Measurements from ENCODE around the gene STX18.
"Not testable (repeated sequence)": the region's sequence is repeated elsewhere in the genome, so short reads cannot be mapped to it uniquely, and the experiment has no call there.

STX18 gene

GRCh38 chr4:4433941-4434340 lies 107.9 kb downstream of the STX18 start:
- DNase-seq = no peak

GRCh38 chr4:4432341-4433125 lies 109.3 kb downstream of the STX18 start:
- DNase-seq = no peak

GRCh38 chr4:4430492-4431195 lies 111.2 kb downstream of the STX18 start:
- DNase-seq = peak; percentile 0

GRCh38 chr4:4428966-4429875 lies 112.6 kb downstream of the STX18 start:
- DNase-seq = no peak

- DNase-seq = no peak
Measured at GRCh38 chr4:4427886-4428285, 114.0 kb downstream of the STX18 start.

- DNase-seq = no peak
Measured at GRCh38 chr4:4427121-4427870, 114.6 kb downstream of the STX18 start.

- DNase-seq = no peak
Measured at GRCh38 chr4:4426511-4427120, 115.2 kb downstream of the STX18 start.

- no peak for DNase-seq
Measured at GRCh38 chr4:4425696-4426095, 116.2 kb downstream of the STX18 start.

GRCh38 chr4:4425119-4425690 lies 116.6 kb downstream of the STX18 start:
- DNase-seq = no peak

GRCh38 chr4:4424499-4425115 lies 117.2 kb downstream of the STX18 start:
- DNase-seq = no peak

GRCh38 chr4:4423706-4424498 lies 117.9 kb downstream of the STX18 start:
- no peak for DNase-seq

GRCh38 chr4:4422856-4423499 lies 118.9 kb downstream of the STX18 start:
- no peak for DNase-seq

- DNase-seq = not testable (repeated sequence)
Measured at GRCh38 chr4:4422117-4422516, 119.7 kb downstream of the STX18 start.

GRCh38 chr4:4421356-4421755 lies 120.5 kb downstream of the STX18 start:
- no peak for DNase-seq

- no peak for DNase-seq
Measured at GRCh38 chr4:4420421-4420820, 121.4 kb downstream of the STX18 start.

- DNase-seq = no peak
Measured at GRCh38 chr4:4419896-4420295, 122.0 kb downstream of the STX18 start.

- DNase-seq = no peak
Measured at GRCh38 chr4:4418676-4419390, 123.0 kb downstream of the STX18 start.

GRCh38 chr4:4417886-4418285 lies 124.0 kb downstream of the STX18 start:
- DNase-seq = no peak

GRCh38 chr4:4416981-4417380 lies 124.9 kb downstream of the STX18 start:
- DNase-seq = no peak
